ENCODE data around the gene ZWILCH.

ZWILCH gene

DNA sequence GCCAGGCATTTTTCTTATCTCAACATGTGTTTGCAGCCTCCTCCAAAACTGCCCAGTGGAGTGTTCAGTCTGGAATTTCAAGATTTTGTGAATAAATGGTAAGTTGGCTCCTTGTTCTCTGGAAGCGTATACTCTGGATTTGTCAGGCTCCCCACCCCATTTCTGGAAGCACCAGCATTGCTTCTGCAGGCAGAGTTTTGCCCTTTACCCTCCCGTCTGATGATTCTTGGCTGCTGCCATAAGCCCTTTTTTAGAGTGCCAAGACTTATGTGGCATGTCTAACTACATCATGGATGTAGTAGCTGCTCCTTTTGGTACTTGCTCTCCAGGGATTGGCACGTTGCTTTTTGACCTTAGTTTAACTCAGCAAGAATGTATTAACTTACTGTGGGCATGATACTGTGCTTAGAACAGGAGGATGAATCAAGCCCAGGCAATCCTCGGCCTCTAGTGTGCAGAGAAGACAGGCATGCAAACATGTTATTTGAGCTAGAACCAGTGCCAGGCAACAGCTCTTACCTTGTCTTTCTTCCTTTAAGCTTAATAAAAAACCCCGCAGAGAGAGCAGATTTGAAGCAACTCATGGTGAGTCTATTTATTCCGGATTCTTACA, 15.8 kb upstream of the ZWILCH start:
- no peak for DNase-seq
- H3K9me3 ChIP-seq = no peaks in the 10 kb centered on the region
- H3K27me3 ChIP-seq = no peaks in the 10 kb centered on the region
- no peaks in the 10 kb centered on the region for H3K4me1 ChIP-seq
- peaks cover 28% of the 10 kb centered on the region for H3K36me3 ChIP-seq
- no peak overlapping the region for H3K4me3 ChIP-seq (ENCODE audit: low read depth, low read length)
- TF ChIP-seq, protein P1, sequence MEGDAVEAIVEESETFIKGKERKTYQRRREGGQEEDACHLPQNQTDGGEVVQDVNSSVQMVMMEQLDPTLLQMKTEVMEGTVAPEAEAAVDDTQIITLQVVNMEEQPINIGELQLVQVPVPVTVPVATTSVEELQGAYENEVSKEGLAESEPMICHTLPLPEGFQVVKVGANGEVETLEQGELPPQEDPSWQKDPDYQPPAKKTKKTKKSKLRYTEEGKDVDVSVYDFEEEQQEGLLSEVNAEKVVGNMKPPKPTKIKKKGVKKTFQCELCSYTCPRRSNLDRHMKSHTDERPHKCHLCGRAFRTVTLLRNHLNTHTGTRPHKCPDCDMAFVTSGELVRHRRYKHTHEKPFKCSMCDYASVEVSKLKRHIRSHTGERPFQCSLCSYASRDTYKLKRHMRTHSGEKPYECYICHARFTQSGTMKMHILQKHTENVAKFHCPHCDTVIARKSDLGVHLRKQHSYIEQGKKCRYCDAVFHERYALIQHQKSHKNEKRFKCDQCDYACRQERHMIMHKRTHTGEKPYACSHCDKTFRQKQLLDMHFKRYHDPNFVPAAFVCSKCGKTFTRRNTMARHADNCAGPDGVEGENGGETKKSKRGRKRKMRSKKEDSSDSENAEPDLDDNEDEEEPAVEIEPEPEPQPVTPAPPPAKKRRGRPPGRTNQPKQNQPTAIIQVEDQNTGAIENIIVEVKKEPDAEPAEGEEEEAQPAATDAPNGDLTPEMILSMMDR (IDR thresholded peaks at IDR 0.05; ENCODE audit: low read depth, low read length) = no peak

DNA sequence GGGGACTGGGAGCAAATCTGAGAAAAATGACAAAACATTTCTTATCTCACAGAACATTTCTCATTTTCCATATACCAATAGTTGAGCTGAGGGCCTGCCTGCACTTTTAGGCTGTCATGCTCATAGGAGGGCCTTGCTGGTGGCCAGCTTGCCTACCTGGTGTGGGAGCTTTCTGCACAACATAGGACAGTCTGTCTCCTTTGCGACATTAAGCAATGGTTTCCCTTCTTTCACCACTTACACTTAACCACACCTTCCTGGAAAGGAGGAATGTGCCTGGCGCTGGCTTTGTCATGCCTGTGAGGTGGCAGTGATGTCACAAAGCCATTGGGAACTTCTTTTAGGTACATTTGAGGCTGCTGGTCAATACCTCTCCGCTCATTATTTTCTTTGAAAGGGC, 13.3 kb upstream of the ZWILCH start:
- DNase-seq = no peak
- peaks cover 43% of the 10 kb centered on the region for H3K36me3 ChIP-seq
- TF ChIP-seq, protein P1 (IDR thresholded peaks at IDR 0.05; ENCODE audit: low read depth, low read length) = no peak
- no peaks in the 10 kb centered on the region for H3K9me3 ChIP-seq
- no peaks in the 10 kb centered on the region for H3K27me3 ChIP-seq
- H3K4me1 ChIP-seq = no peaks in the 10 kb centered on the region
- no peak overlapping the region for H3K4me3 ChIP-seq (ENCODE audit: low read depth, low read length)

DNA sequence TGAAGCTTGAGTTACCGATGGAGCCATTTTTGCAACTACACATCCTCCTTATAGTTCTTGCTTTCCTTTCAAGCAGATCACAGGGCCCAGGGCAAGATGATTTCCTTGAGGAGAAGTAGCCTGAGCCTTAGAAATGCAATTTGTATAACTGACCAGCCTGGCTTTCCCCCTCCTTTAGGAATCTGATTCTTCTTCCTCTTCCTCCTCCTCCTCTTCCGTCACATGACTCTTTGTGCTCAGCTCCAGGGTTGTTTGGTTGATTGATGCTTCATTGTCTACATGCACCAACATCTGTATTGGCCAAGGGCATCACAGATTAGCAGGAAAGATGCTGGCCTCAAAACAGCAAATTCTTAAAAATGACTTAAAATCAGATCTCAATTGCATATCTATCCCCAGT, 10.9 kb upstream of the ZWILCH start:
- Histone ChIP-seq H3K27me3 (no peaks in the 10 kb centered on the region), H3K36me3 (peaks cover 42% of the 10 kb centered on the region), H3K4me1 (no peaks in the 10 kb centered on the region), H3K4me3 (ENCODE audit: low read depth, low read length) (no peak overlapping the region), H3K9me3 (no peaks in the 10 kb centered on the region)
- TF ChIP-seq, protein P1 (IDR thresholded peaks at IDR 0.05; ENCODE audit: low read depth, low read length) = no peak
- DNase-seq = no peak

DNA sequence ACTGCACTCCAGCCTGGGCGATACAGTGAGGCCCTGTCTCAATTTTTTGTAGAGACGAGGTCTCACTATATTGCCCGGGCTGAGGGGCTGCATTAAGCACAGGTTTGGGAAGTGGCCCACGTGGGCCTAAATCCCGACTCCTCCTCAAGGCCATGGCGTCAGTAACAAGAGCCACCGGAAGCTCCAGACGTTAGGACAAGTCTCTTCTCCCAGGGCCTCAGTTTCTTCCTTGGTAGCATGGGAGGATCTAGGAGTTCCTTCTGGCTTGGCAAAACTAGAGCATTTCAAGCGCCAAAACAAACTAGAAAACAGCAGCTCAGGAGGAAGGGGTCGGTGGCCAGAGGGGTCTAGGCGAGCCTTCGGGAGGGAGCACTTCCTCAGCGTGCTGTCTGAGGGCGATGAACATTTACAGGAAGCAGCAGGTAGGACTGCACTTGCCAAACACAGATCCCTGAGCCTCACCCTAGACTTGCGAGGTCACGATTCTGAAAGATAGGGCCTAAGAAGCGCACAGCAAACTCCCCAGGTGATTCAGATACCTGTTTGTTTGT, 8.1 kb upstream of the ZWILCH start:
- DNase-seq = no peak
- Histone ChIP-seq H3K4me1 (no peaks in the 10 kb centered on the region), H3K4me3 (ENCODE audit: low read depth, low read length) (peak overlapping the region; percentile 76), H3K36me3 (peaks cover 67% of the 10 kb centered on the region), H3K9me3 (no peaks in the 10 kb centered on the region), H3K27me3 (no peaks in the 10 kb centered on the region)
- TF ChIP-seq, protein P1 (IDR thresholded peaks at IDR 0.05; ENCODE audit: low read depth, low read length) = no peak

DNA sequence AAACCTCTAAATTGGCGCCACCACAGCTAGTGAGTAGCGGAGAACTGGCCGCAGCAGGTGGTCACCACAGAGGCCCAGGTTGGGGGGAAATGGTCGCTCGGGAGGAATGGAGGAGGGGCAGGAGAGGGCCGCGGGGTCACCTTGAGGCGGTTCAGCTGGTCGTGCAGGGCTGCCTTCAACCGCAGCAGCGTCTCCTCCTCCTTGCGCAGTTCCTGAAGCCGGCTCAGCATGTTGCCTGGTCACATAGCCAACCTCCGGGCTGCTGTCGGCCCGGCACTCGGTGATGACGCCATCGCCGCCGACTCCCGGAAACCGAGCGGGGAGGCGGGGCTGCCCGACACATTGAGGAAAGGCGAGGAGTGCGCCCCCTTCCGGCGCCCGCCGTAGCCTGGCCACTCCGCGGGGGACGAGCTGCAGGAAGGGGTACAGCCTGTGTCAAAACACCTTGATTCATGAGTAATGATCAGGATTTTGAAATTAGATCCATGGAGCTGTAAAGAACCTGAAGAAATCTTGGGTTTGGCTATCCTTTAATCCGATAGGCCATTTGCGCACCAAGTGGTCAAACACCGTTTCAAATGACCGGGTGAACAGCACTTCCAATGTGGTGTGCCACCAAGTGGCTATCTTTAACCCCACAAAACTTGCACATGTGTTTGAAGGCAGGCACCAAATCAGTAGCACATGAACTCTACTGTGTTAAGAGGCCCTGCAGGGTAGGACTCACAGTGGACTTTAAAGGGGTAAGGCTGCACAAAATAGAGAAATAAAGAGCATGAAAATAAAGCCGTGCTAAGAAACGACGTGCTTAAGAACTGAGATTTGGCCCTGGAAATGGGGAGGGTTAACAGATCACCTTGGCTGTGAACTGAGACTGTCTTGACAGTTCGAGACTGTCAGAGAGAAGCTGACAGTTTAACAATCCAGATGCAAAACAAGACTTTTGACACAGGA, 7.3 kb upstream of the ZWILCH start, which contains the start of gene SNAPC5:
TSS of gene SNAPC5 (minus strand) at position 261 of the 954 bp plus-strand sequence. CDS start at position 230, 31 bp downstream.
- peaks cover 72% of the 10 kb centered on the region for H3K36me3 ChIP-seq
- TF ChIP-seq, protein P1 (IDR thresholded peaks at IDR 0.05; ENCODE audit: low read depth, low read length) = peak; percentile 90
- no peaks in the 10 kb centered on the region for H3K4me1 ChIP-seq
- peak; percentile 98 for DNase-seq
- H3K27me3 ChIP-seq = no peaks in the 10 kb centered on the region
- H3K4me3 ChIP-seq (ENCODE audit: low read depth, low read length) = peak within 1 kb of the TSS; percentile 76
- H3K9me3 ChIP-seq = no peaks in the 10 kb centered on the region
